ENCODE measurements around the gene MOV10L1.

Gene MOV10L1

DNA sequence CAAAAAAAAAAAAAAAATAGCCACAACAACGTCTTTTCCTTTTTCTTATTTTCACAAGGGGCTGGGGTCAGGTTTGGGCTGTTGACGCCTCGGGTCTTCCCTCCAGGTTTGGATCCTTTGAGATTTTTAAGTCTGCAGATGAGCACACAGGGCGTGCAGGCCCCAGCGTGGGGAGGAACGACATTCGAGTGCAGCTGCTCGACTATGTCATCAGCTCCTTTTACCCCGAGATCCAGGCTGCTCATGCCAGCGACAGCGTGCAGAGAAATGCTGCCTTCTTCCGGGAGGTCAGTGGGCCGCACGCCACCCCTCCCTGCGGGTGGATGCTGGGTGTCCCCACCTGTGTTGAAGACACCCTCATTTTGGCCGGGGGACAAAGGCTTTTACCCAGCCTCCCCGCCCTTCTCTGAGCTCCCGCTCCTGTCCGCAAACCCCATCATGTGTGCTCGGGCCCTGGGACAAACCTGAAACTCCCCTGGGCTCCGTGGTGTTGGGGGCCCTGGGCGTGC is 118.7 kb downstream of the MOV10L1 start:
- DNase-seq = no peak

DNA sequence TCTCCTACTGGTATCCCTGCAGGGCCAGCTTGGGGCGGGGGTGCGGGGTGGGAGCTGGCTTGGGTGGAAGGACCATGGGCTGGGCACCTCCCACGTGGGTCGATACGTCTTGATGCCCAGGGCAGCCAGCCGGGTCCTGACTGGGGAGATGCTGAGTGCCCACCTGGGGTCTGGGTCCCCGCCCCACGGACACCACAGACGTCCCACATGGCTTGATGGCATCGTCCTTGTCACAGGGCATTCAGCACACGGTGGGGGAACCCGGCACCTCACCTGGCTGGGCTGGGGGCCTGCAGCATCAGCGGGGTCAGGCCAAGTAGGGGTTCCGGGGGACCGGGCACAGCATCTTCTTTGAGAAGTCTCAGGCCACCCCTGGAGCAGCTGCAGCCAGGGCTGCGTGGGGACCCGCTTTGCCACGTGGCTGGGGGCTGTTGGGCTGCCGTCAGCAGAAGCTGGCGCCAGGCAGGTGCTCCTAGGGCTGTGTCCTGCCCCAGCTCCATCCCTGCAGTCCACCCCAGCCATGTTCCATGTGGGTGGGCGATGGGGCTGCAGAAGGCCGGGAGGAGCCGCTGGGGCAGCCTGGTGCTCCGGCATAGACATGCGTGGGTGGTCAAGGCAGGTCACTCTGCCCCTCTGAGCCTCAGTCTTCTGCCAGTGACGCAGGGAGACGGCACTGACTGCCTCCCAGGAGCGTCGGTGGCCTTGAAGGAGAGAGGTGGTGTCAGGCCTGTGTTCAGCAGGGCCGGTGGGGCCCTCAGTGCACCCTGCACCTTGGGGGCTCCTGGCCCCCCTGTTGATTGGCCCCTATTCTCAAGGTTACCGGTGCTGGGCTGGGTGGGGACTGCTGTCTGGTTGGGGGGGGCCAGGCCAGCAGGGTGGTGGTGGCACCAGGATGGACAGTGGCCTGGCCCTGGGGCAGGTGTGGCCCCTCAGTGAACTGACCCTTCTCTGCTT is 119.4 kb downstream of the MOV10L1 start:
- no peak for DNase-seq

DNA sequence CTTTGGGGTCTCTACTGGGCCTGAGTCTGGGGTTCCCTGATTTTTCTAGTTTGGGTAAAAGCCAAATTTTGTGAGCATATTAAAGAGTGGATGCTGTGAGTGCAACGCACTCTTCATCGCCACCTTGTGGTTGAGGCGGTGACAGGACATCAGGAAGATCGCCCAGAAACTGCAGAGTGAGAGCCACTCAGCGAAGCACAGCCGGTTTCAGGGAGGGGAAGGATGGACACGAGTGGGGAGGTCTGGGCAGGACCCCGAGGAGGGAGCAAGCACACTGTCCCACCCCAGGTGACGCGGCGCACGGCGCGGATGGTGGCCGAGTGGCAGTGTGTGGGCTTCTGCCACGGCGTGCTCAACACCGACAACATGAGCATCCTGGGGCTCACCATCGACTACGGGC is 120.1 kb downstream of the MOV10L1 start:
- peak; percentile 22 for DNase-seq

DNA sequence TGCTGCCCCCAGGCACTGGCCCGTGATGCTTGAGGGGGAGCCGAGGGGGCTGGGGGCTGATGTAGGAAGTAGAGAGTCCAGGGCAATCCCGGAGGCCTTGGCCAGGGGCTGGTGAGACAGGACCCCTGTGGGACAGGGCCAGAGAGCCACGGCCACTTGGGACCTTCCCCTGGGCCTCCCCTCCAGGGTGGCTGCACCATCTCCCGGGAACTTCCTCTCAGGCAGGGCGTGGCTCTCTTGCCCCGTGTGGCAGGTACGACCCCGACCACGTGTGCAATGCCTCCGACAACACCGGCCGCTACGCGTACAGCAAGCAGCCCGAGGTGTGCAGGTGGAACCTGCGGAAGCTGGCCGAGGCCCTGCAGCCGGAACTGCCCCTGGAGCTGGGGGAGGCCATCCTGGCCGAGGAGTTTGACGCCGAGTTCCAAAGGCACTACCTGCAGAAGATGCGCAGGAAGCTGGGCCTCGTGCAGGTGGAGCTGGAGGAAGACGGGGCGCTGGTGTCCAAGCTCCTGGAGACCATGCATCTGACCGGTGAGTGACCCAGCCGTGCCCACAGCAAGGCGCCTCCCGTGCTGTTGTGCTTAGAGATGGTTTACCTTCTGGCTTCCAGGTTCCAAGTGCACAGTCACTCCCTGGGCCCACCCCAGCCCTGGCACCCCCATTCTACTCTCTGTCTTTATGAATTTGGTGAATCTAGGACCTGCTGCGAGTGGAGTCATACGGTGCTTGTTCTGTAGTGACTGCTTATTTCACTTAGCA is 120.8 kb downstream of the MOV10L1 start:
- no peak for DNase-seq

DNA sequence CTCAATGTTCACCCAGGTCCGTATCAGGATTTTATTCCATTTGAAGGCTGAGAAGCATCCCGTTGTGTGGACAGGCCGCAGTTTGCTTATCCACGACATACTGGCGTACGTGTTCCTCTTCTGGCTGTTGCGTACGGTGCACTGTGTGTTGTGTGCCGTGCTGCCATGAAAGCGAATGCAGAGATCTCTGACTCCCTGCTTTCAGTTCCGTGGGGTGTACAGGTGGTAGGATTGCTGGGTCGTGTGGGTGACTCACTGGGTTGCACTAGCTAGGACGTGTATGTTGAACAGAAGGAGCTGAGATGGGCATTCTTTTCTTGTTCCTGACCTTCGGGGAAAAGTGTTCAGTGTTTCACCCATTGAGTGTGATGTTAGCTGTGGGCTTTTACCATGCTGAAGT is 121.3 kb downstream of the MOV10L1 start:
- no peak for DNase-seq

All from NCI-H1105 (cell line).